ENCODE results near the gene TSSC4.

DNA sequence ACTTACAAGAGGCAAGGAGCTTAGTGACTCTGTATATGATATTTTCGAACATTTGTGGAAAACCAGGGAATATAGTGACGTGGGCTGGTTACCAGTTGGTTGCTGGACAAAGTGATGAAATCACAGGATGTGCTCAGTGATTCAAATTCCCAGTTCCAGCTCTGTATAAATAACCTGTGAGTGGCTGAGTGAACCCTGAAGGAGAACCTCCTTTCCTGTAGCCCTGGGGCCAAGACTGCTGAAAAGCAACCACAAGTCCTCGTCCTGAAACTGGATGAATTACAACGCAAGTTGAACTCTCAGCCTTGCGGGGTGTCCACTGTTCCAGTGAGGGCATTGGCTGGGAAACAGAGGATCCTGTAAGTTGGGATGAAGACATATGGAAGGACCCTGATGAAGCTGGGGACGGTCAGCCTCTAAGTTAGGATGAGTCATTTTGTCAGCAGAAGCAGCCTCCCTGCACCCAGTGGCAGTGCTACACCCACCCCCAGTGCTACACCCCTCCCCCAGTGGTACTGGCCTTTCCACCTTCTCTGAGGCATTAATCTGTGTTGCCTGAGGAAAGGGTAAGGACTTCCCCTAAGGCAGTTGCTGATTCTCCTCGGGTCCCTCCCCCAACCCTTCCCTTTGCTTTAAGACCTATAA is 45.4 kb upstream of the TSSC4 start:
- TF ChIP-seq, protein P1, sequence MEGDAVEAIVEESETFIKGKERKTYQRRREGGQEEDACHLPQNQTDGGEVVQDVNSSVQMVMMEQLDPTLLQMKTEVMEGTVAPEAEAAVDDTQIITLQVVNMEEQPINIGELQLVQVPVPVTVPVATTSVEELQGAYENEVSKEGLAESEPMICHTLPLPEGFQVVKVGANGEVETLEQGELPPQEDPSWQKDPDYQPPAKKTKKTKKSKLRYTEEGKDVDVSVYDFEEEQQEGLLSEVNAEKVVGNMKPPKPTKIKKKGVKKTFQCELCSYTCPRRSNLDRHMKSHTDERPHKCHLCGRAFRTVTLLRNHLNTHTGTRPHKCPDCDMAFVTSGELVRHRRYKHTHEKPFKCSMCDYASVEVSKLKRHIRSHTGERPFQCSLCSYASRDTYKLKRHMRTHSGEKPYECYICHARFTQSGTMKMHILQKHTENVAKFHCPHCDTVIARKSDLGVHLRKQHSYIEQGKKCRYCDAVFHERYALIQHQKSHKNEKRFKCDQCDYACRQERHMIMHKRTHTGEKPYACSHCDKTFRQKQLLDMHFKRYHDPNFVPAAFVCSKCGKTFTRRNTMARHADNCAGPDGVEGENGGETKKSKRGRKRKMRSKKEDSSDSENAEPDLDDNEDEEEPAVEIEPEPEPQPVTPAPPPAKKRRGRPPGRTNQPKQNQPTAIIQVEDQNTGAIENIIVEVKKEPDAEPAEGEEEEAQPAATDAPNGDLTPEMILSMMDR (IDR thresholded peaks at IDR 0.05), result no peak
- TF ChIP-seq POLR2A (IDR thresholded peaks at IDR 0.05), result no peak
